HG03025 (cell line): ENCODE data around the gene SLC44A3.
"Not testable (repeated sequence)": the region's sequence is repeated elsewhere in the genome, so short reads cannot be mapped to it uniquely, and the experiment has no call there.

Experiments
- ATAC-seq: cut with Tn5 transposase; IDR thresholded peaks from one replicate; pipeline ENCODE4 v1.9.1; 2021; ENCODE audit warnings: mild to moderate bottlenecking, moderate library complexity; ENCODE audit not compliant: unreplicated experiment, low FRiP score

Gene SLC44A3

GRCh38 chr1:94832931-94833585, 12.9 kb downstream of the SLC44A3 start:
- ATAC-seq: no peak

- no peak for ATAC-seq
Observed at GRCh38 chr1:94836891-94837290, 16.7 kb downstream of the SLC44A3 start.

- ATAC-seq: not testable (repeated sequence)
Observed at GRCh38 chr1:94840381-94840780, 20.2 kb downstream of the SLC44A3 start.

- no peak for ATAC-seq
Observed at GRCh38 chr1:94840808-94841207, 20.7 kb downstream of the SLC44A3 start.

GRCh38 chr1:94843430-94843829, 23.3 kb downstream of the SLC44A3 start:
- ATAC-seq: no peak

- no peak for ATAC-seq
Observed at GRCh38 chr1:94843846-94844245, 23.7 kb downstream of the SLC44A3 start.

GRCh38 chr1:94846308-94846707, 26.2 kb downstream of the SLC44A3 start:
- ATAC-seq: no peak

GRCh38 chr1:94851571-94851970, 31.4 kb downstream of the SLC44A3 start:
- ATAC-seq: no peak

- no peak for ATAC-seq
Observed at GRCh38 chr1:94852788-94853187, 32.6 kb downstream of the SLC44A3 start.

- ATAC-seq: peak; percentile 97
Observed at GRCh38 chr1:94854458-94855306, 34.5 kb downstream of the SLC44A3 start.

GRCh38 chr1:94855307-94855700, 35.1 kb downstream of the SLC44A3 start:
- no peak for ATAC-seq

- no peak for ATAC-seq
Observed at GRCh38 chr1:94856004-94856403, 35.8 kb downstream of the SLC44A3 start.

GRCh38 chr1:94856868-94857267, 36.7 kb downstream of the SLC44A3 start:
- ATAC-seq: no peak

GRCh38 chr1:94858276-94858675, 38.1 kb downstream of the SLC44A3 start:
- ATAC-seq: no peak

- ATAC-seq: no peak
Observed at GRCh38 chr1:94859174-94859573, 39.0 kb downstream of the SLC44A3 start.

- no peak for ATAC-seq
Observed at GRCh38 chr1:94862718-94863117, 42.6 kb downstream of the SLC44A3 start.

GRCh38 chr1:94863297-94863911, 43.2 kb downstream of the SLC44A3 start:
- ATAC-seq: no peak

GRCh38 chr1:94863919-94864318, 43.8 kb downstream of the SLC44A3 start:
- no peak for ATAC-seq

- no peak for ATAC-seq
Observed at GRCh38 chr1:94864821-94865220, 44.7 kb downstream of the SLC44A3 start.

- ATAC-seq: no peak
Observed at GRCh38 chr1:94865360-94865759, 45.2 kb downstream of the SLC44A3 start.

- no peak for ATAC-seq
Observed at GRCh38 chr1:94866164-94866807, 46.1 kb downstream of the SLC44A3 start.
